Sigmoid colon (tissue), 4 donors: ENCODE data around the gene NOSIP.

Experiments used
- CTCF ChIP-seq, 4 experiments: fragments of 450-650 bp in 3 of 4; fragments of 200-600 bp in 1 of 4; IDR thresholded peaks; one replicate each; pipeline ENCODE4 v1.5.1; 2016 to 2019; ENCODE audit warnings: antibody characterized with exemption in 4 of 4, mild to moderate bottlenecking in 3 of 4, moderate library complexity in 2 of 4
- POLR2A ChIP-seq, 2 donors: fragments of 450-650 bp; IDR thresholded peaks; one replicate each; pipeline ENCODE4 v1.6.1; 2016; ENCODE audit warnings: antibody characterized with exemption in 2 of 2, mild to moderate bottlenecking in 2 of 2, moderate library complexity in 2 of 2
- POLR2AphosphoS5 ChIP-seq, 4 donors: sonication (generic); formaldehyde crosslinking; IDR thresholded peaks; one replicate each; pipeline ENCODE4 v1.6.1; 2017; ENCODE audit warnings: antibody characterized with exemption in 4 of 4

- TF ChIP-seq CTCF (IDR thresholded peaks at IDR 0.05) (no peak), POLR2A (IDR thresholded peaks at IDR 0.05) (no peak), POLR2AphosphoS5 (IDR thresholded peaks at IDR 0.05) (no peak)
These were observed 49.6 kb downstream of the NOSIP start for GRCh38 chr19:49530708-49531107.
